Muscle layer of duodenum (tissue), 2 donors: Measurements from ENCODE around the gene NINJ2.
A peak's percentile ranks its signal among the peaks of the same experiment; 100 is the strongest.
"Not testable (repeated sequence)": the region's sequence is repeated elsewhere in the genome, so short reads cannot be mapped to it uniquely, and the experiment has no call there.

Source experiments
- H3K27ac ChIP-seq: one replicate; pipeline ENCODE4 v1.7.0; 2013; ENCODE audit warnings: mild to moderate bottlenecking, low read length
- H3K27me3 ChIP-seq: one replicate; pipeline ENCODE4 v1.7.0; 2013; ENCODE audit warnings: low read depth, mild to moderate bottlenecking, control low read depth, low read length
- H3K36me3 ChIP-seq, 2 donors: one replicate each; pipeline ENCODE4 v1.7.0; 2013; ENCODE audit warnings: low read length in 2 of 2, control low read depth in 1 of 2, mild to moderate bottlenecking in 1 of 2; ENCODE audit not compliant: insufficient read depth in 2 of 2, control insufficient read depth in 1 of 2
- H3K4me1 ChIP-seq, 2 donors: one replicate each; pipeline ENCODE4 v1.7.0; 2013; ENCODE audit warnings: low read length in 2 of 2, mild to moderate bottlenecking in 2 of 2, control low read depth in 1 of 2, moderate library complexity in 1 of 2; ENCODE audit not compliant: insufficient read depth in 2 of 2, control insufficient read depth in 1 of 2
- H3K4me3 ChIP-seq, 2 donors: one replicate each; pipeline ENCODE4 v1.7.0; 2013; ENCODE audit warnings: low read length in 2 of 2, low read depth in 1 of 2, mild to moderate bottlenecking in 1 of 2
- H3K9me3 ChIP-seq, 2 donors: one replicate each; pipeline ENCODE4 v1.7.0; 2013; ENCODE audit warnings: low read length in 2 of 2, control low read depth in 1 of 2, mild to moderate bottlenecking in 1 of 2; ENCODE audit not compliant: control insufficient read depth in 1 of 2
- donor health status: healthy.

The NINJ2 gene

GRCh38 chr12:579420-580110, 83.7 kb downstream of the NINJ2 start:
- no peaks in the 10 kb centered on the region for H3K27me3 ChIP-seq
- H3K4me1 ChIP-seq, result peaks cover 0 to 19% of the 10 kb centered on the region in 2 donors
- H3K27ac ChIP-seq, result no peak overlapping the region
- no peaks in the 10 kb centered on the region for H3K36me3 ChIP-seq
- no peaks in the 10 kb centered on the region for H3K9me3 ChIP-seq
- no peak overlapping the region for H3K4me3 ChIP-seq

GRCh38 chr12:578748-579419, 84.4 kb downstream of the NINJ2 start:
- Histone ChIP-seq H3K4me3 (no peak overlapping the region), H3K9me3 (no peaks in the 10 kb centered on the region), H3K27me3 (no peaks in the 10 kb centered on the region), H3K27ac (no peak overlapping the region), H3K4me1 (peaks cover 0 to 19% of the 10 kb centered on the region in 2 donors), H3K36me3 (no peaks in the 10 kb centered on the region)

DNA sequence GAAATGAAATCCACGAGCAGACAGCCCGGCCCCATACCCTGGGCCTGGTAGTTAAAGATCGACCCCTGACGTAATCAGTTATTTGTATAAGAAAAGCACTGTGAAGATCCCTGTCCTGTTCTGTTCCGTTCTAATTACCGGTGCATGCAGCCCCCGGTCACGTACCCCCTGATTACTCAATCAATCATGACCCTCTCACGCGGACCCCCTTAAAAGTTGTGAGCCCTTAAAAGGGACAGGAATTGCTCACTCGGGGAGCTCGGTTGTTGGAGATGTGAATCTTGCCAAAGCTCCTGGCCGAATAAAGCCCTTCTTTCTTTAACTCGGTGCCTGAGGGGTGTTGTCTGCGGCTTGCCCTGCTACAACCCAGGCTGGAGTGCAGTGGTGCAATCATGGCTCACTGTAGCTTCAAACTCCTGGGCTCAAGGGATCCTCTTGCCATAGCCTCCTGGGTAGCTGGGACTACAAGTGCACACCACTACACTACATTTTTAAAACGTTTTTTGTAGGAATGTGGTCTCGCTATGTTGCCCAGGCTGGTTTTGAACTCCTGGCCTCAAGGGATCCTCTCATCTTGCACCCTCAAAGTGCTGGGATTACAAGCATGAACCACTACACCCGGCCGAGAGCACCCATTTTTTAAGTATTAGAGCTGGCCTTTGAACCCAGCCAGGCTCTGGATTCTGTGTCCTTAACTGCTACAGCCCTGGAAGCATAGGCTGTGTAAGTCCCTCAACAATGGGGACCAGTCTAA, 85.1 kb downstream of the NINJ2 start:
- not testable (repeated sequence) for H3K36me3 ChIP-seq, H3K4me3 ChIP-seq, H3K9me3 ChIP-seq, H3K27ac ChIP-seq, H3K27me3 ChIP-seq
- H3K4me1 ChIP-seq, result peaks cover 0 to 19% of the 10 kb centered on the region in 2 donors

DNA sequence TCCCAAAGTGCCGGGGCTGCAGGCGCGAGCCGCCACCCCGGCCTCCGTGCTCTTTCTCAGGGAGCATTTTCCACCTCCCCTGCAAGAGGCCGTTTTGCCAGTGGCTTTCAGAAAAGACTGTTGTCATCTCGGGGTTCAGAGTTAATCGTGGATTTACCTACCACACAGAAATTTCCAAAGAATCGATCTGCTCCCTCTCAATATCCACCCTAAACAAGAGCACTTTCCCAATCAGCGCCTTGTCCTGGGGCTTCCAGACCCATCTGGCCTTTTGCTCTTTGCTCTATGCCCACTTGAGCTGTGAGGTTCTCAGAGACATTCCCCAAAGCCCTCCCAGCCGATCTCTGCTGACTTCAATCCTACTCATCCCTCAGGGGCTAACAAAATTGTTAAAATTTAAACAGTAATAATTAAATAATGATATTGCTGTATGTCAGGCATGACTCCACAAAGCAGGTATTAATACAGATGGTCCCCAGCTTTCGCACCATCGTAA, 86.6 kb downstream of the NINJ2 start:
- Histone ChIP-seq H3K9me3 (no peaks in the 10 kb centered on the region), H3K4me3 (no peak overlapping the region), H3K27me3 (no peaks in the 10 kb centered on the region), H3K27ac (no peak overlapping the region), H3K4me1 (peaks cover 0 to 22% of the 10 kb centered on the region in 2 donors), H3K36me3 (no peaks in the 10 kb centered on the region)

DNA sequence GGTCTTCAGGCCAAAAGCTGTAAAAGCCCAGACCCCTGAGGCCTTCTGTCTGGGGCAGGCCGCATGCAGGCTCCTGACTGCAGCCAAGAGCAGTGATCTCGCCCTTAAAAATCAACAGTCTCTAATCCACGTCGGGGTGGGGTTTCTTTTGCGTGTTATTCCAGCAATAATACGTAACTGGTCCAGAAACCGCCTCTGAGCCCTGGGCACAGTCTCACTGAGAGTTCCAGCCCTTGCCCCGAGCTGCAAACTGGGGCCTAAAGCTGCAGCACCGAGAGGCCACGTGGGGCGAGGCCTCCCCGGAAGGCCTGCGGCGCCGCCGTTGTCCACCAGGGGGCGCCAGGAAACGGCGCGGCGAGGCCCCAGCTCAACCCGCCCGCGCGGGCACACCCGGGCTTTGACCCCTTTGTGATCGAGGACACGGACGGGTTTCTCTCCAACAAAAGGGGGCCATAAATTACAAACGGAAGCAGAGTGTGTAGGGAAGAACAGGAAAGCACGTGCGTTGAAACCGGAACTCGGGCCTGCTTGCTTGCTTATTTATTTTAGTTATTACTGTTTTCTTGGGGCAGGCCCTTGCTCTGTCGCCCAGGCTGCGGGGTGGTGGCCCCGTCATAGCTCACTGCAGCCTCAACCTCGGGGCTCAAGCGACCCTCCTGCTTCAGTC, 87.2 kb downstream of the NINJ2 start:
- Histone ChIP-seq H3K9me3 (no peaks in the 10 kb centered on the region), H3K4me1 (peaks cover 0 to 28% of the 10 kb centered on the region in 2 donors), H3K27me3 (no peaks in the 10 kb centered on the region), H3K36me3 (peaks cover 0 to under 1% of the 10 kb centered on the region in 2 donors), H3K4me3 (no peak overlapping the region), H3K27ac (peak overlapping the region; percentile 46)

GRCh38 chr12:575129-575502, 88.1 kb downstream of the NINJ2 start:
- no peak overlapping the region for H3K4me3 ChIP-seq
- peaks cover 0 to 35% of the 10 kb centered on the region in 2 donors for H3K4me1 ChIP-seq
- peak overlapping the region; percentile 8 for H3K27ac ChIP-seq
- no peaks in the 10 kb centered on the region for H3K27me3 ChIP-seq
- peaks cover 0 to 7% of the 10 kb centered on the region in 2 donors for H3K36me3 ChIP-seq
- H3K9me3 ChIP-seq, result no peaks in the 10 kb centered on the region

DNA sequence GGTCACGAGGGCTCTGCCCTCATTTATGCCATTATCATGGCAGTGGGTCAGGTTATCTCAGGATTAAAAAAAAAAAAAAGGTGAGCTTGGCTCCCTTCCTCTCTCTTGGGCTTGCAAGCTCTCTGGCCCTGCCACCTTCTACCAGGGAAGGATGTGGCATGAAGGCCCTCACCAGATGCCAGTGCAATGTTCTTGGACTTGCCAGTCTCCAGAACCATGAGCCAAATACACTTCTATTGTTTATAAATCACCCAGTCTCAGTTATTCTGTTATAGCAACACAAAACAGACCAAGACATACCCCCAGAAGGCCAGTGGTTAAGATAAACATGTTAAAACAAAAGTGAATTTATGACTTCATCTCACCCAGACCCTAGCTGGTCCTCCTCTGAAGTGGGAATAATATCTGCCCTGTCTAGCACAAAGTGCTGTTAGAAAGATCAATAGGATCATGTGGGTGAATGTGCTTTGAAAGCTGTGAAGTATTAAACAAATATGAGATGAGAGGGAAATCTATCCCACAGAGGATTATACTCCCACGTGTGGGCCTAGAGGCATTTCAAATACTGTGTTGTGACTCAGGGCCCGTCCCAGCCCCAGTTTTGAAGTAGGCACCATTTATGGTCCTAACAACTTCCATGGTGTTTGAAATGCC, 88.6 kb downstream of the NINJ2 start:
- no peaks in the 10 kb centered on the region for H3K27me3 ChIP-seq
- H3K9me3 ChIP-seq, result no peaks in the 10 kb centered on the region
- H3K4me1 ChIP-seq, result peaks cover 0 to 39% of the 10 kb centered on the region in 2 donors
- H3K36me3 ChIP-seq, result peaks cover 0 to 7% of the 10 kb centered on the region in 2 donors
- H3K27ac ChIP-seq, result peak overlapping the region; percentile 8
- no peak overlapping the region for H3K4me3 ChIP-seq

GRCh38 chr12:573232-573631, 90.0 kb downstream of the NINJ2 start:
- Histone ChIP-seq H3K4me1 (peaks cover 0 to 41% of the 10 kb centered on the region in 2 donors), H3K27ac (no peak overlapping the region), H3K36me3 (peaks cover 0 to 7% of the 10 kb centered on the region in 2 donors), H3K27me3 (no peaks in the 10 kb centered on the region), H3K9me3 (no peaks in the 10 kb centered on the region), H3K4me3 (no peak overlapping the region)

DNA sequence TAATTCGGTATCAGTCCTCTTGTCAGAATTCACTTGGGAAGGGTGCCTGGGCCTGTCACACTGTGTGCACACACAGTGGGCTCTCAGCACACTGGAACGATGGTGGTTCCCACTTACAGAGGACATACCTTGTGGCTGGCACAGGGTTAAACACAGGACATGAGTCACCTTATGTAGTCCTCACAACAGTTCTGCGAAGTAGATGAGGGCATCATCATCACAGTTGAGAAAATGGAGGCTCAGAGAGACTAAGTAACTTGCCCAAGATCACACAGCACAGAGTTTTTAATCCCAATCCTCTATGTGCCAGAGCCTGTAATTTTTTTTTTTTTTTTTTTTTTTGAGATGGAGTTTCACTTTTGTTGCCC, 90.7 kb downstream of the NINJ2 start:
- peaks cover 0 to 41% of the 10 kb centered on the region in 2 donors for H3K4me1 ChIP-seq
- no peaks in the 10 kb centered on the region for H3K9me3 ChIP-seq
- H3K27me3 ChIP-seq, result no peaks in the 10 kb centered on the region
- H3K4me3 ChIP-seq, result no peak overlapping the region
- H3K36me3 ChIP-seq, result peaks cover 0 to 7% of the 10 kb centered on the region in 2 donors
- no peak overlapping the region for H3K27ac ChIP-seq

DNA sequence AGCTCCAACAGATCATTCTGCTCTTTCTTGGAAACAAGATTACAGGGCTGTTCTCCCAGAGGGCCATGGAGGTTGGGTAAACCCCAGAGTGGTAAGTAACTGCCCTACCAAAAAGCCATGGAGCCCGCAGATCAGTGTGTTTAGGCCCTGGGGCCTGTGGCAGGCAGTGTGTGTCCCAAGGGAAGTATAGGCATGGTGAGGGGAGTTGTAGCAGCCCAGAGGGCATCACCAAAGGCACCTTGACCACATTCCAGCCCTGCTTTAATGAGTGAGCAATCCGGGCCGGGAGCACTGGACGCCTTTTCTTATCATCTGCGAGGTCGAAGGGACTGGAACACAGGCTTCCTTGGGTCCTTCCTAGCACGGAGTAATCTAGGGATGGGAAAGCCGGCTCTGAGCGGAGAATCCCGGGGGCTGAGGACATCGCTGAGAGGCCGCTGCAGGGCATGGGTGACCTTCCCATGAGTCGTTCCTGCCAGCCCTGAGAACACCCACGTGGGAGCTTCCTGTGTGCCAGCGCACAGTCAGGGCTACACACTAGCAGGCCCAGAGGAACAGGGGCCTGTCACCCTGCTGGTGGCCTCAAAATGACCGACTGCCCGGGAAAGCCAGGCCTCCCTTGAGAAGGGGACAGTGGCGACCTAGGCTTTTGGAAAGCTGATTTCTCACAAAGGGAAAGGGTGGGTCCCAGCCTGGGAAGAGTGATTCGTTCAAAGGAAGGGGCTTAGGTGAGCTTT, 91.3 kb downstream of the NINJ2 start:
- Histone ChIP-seq H3K4me1 (peaks cover 0 to 41% of the 10 kb centered on the region in 2 donors), H3K27ac (peak overlapping the region; percentile 69), H3K4me3 (no peak overlapping the region)

More for the DNA sequence above, 91.3 kb downstream of the NINJ2 start:
- Histone ChIP-seq H3K9me3 (no peaks in the 10 kb centered on the region), H3K27me3 (no peaks in the 10 kb centered on the region), H3K36me3 (peaks cover 0 to 7% of the 10 kb centered on the region in 2 donors)
